Measurements from ENCODE around the gene LMAN2.

- TF ChIP-seq POLR2AphosphoS5 (IDR thresholded peaks at IDR 0.05; ENCODE audit: borderline replicate concordance, low read depth, low read length), result no peak
- TF ChIP-seq EZH2 (IDR thresholded peaks at IDR 0.05), result no peak
These were observed 20.3 kb downstream of the LMAN2 start for GRCh38 chr5:177330991-177331842.
